ENCODE data around the gene SERPINB13. TPM values are rescaled to one million over a fixed set of nuclear protein-coding genes. Genes with fewer than 3 reads are reported as not detected.

The SERPINB13 gene
- total and polyA plus RNA-seq, 9 of the 15 experiments (the other 6 are each of a cell fraction or from before 2014, with no cell fraction given) = not detected

- Histone ChIP-seq H3K36me3 (ENCODE audit: control insufficient read depth, insufficient read depth, low read length) (no peaks in the 10 kb centered on the region), H3K4me2 (ENCODE audit: insufficient read depth, low read length) (no peak overlapping the region), H3K27ac (ENCODE audit: extremely low read depth, low read depth, low read length) (no peak overlapping the region), H3K27me3 (ENCODE audit: control insufficient read depth in 2 of 2, insufficient read depth in 2 of 2, low read length in 2 of 2) (no peaks in the 10 kb centered on the region), H3K4me3 (no peak overlapping the region), H2AFZ (ENCODE audit: low read depth, low read length) (no peak overlapping the region), H3K9me1 (ENCODE audit: control insufficient read depth, insufficient read depth, low read length) (no peaks in the 10 kb centered on the region), H4K20me1 (replicated peaks; ENCODE audit: control insufficient read depth, insufficient read depth, low read length) (no peaks in the 10 kb centered on the region), H3K9me3 (replicated peaks; ENCODE audit: control insufficient read depth, insufficient read depth, low read depth, low read length) (no peaks in the 10 kb centered on the region; the same call in 1 of the 2 replicates), H3K4me1 (replicated peaks in 1 of 2; ENCODE audit: control insufficient read depth in 2 of 2, insufficient read depth in 2 of 2, low read length in 2 of 2) (no peaks in the 10 kb centered on the region), H3K79me2 (ENCODE audit: control insufficient read depth, insufficient read depth, low read length) (no peaks in the 10 kb centered on the region), H3K9ac (ENCODE audit: insufficient read depth in 1 of 2, low read depth in 2 of 2, low read length in 2 of 2) (no peak overlapping the region)
- ChIA-PET CTCF (ENCODE audit: low intra/inter-chr PET ratio) (no interaction called here), POLR2A (no interaction called here)
- intact Hi-C loops (cut with micrococcal nuclease) = no loop called here
- TF ChIP-seq AFF1 (IDR thresholded peaks at IDR 0.05; ENCODE audit: low read depth in 1 of 2, partially characterized antibody in 2 of 2) = no peak
- 0 out of 2 replicates have a peak, but pooled peaks have one; percentile 50 for TF ChIP-seq HLTF (IDR thresholded peaks at IDR 0.05)
- FAIRE-seq (no peak), ATAC-seq (no peak), DNase-seq (ENCODE audit: extremely low read depth in 1 of 4, low spot score in 3 of 4) (no peak)
- in situ Hi-C loops (cut with MboI) = no loop called here
- no TSS peak for BruUV-seq (replicated peaks)
Measured at GRCh38 chr18:63627819-63628218, 40.7 kb downstream of the SERPINB13 start.

GRCh38 chr18:63637703-63638102 lies 50.6 kb downstream of the SERPINB13 start:
- ATAC-seq (no peak), DNase-seq (ENCODE audit: extremely low read depth in 1 of 4, low spot score in 3 of 4) (no peak), FAIRE-seq (no peak)
- Histone ChIP-seq H3K27me3 (ENCODE audit: control insufficient read depth in 2 of 2, insufficient read depth in 2 of 2, low read length in 2 of 2) (no peaks in the 10 kb centered on the region), H3K4me3 (no peak overlapping the region), H3K9me3 (replicated peaks; ENCODE audit: control insufficient read depth, insufficient read depth, low read depth, low read length) (no peaks in the 10 kb centered on the region), H3K27ac (ENCODE audit: extremely low read depth, low read depth, low read length) (no peak overlapping the region), H2AFZ (ENCODE audit: low read depth, low read length) (no peak overlapping the region), H4K20me1 (replicated peaks; ENCODE audit: control insufficient read depth, insufficient read depth, low read length) (no peaks in the 10 kb centered on the region), H3K36me3 (ENCODE audit: control insufficient read depth, insufficient read depth, low read length) (no peaks in the 10 kb centered on the region), H3K4me1 (replicated peaks in 1 of 2; ENCODE audit: control insufficient read depth in 2 of 2, insufficient read depth in 2 of 2, low read length in 2 of 2) (no peaks in the 10 kb centered on the region), H3K9ac (ENCODE audit: insufficient read depth in 1 of 2, low read depth in 2 of 2, low read length in 2 of 2) (no peak overlapping the region), H3K9me1 (ENCODE audit: control insufficient read depth, insufficient read depth, low read length) (no peaks in the 10 kb centered on the region), H3K4me2 (ENCODE audit: insufficient read depth, low read length) (no peak overlapping the region), H3K79me2 (ENCODE audit: control insufficient read depth, insufficient read depth, low read length) (no peaks in the 10 kb centered on the region)
- 0% methylated on average over 6 of the region's 6 CpGs for WGBS (ENCODE audit: insufficient coverage, low coverage, missing lambda C conversion rate)
- CTCF ChIA-PET (ENCODE audit: low intra/inter-chr PET ratio) = no interaction called here
- in situ Hi-C loops (cut with MboI) (no loop called here), intact Hi-C loops (cut with micrococcal nuclease) (no loop called here)
- POLR2A ChIA-PET = no interaction called here
- no TSS peak for BruUV-seq (replicated peaks)
- TF ChIP-seq NFXL1 (CRISPR knock-in tag; IDR thresholded peaks at IDR 0.05) = no peak
- no peak for TF ChIP-seq HIVEP1 (CRISPR knock-in tag; IDR thresholded peaks at IDR 0.05)
- TF ChIP-seq PREB (CRISPR knock-in tag; IDR thresholded peaks at IDR 0.05) = no peak
- TF ChIP-seq ZNF197 (CRISPR knock-in tag; IDR thresholded peaks at IDR 0.05; ENCODE audit: low read depth) = no peak
- no peak for TF ChIP-seq ZNF707 (CRISPR knock-in tag; conservative IDR thresholded peaks at IDR 0.05)
- no peak for TF ChIP-seq HDAC1 (IDR thresholded peaks at IDR 0.05)
- no peak for TF ChIP-seq NFATC3 (IDR thresholded peaks at IDR 0.05)
- TF ChIP-seq MAZ (CRISPR knock-in tag; conservative IDR thresholded peaks at IDR 0.05 in 1 of 2, IDR thresholded peaks at IDR 0.05 in 1 of 2) = no peak
- no peak for TF ChIP-seq PCBP1 (IDR thresholded peaks at IDR 0.05; ENCODE audit: low read depth, low read length, poor library complexity, severe bottlenecking)

Data from K562 (cell line).